Hepatocyte (in vitro differentiated cells): ENCODE measurements around the gene MEGF11.

Experiments used
- EZH2 ChIP-seq: fragments of 200-600 bp; sonication (generic); IDR thresholded peaks from 2 replicates; pipeline ENCODE4 v1.6.1; 2016; ENCODE audit warnings: antibody characterized with exemption, mild to moderate bottlenecking, borderline replicate concordance
- TF ChIP-seq, protein P1 (sequence below): fragments of 200-600 bp; sonication (generic); IDR thresholded peaks from 2 replicates; pipeline ENCODE4 v1.5.1; 2016; ENCODE audit warnings: antibody characterized with exemption, mild to moderate bottlenecking; ENCODE audit not compliant: poor library complexity

GRCh38 chr15:65845826-65846519 is 407.6 kb downstream of the MEGF11 start:
- TF ChIP-seq, protein P1, sequence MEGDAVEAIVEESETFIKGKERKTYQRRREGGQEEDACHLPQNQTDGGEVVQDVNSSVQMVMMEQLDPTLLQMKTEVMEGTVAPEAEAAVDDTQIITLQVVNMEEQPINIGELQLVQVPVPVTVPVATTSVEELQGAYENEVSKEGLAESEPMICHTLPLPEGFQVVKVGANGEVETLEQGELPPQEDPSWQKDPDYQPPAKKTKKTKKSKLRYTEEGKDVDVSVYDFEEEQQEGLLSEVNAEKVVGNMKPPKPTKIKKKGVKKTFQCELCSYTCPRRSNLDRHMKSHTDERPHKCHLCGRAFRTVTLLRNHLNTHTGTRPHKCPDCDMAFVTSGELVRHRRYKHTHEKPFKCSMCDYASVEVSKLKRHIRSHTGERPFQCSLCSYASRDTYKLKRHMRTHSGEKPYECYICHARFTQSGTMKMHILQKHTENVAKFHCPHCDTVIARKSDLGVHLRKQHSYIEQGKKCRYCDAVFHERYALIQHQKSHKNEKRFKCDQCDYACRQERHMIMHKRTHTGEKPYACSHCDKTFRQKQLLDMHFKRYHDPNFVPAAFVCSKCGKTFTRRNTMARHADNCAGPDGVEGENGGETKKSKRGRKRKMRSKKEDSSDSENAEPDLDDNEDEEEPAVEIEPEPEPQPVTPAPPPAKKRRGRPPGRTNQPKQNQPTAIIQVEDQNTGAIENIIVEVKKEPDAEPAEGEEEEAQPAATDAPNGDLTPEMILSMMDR: no peak
- no peak for TF ChIP-seq EZH2
